ENCODE results near the gene KLK10. TPM values are rescaled to one million over a fixed set of nuclear protein-coding genes. Genes with fewer than 3 reads are reported as not detected.

KLK10 gene
- total and polyA plus RNA-seq, 2 donors (not counting 1 experiment from before 2014, with no cell fraction given) = 0.03 TPM; not detected in 1

DNA sequence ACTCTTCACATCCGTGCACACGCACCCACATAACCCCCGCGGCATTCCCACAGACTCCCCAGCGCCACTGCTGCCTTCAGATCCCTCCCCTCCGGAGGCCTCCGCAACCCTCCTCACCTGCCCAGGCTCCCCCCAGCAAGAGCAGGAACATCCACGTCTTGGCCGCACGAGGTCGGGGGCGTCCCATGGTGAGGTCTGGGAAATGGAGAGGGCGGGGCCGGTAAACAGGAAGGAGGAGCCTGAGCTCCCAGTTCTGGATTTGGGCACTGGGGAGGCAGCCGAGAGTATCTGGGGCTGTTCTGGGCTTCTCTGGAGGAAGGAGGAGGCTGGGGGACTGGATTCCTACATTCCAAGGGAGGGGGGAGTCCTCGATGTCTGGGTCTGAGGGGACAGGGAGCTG lies 18.5 kb downstream of the KLK10 start:
- Histone ChIP-seq H3K4me3 (replicated peaks in 1 of 4; ENCODE audit: control extremely low read depth in 1 of 4, insufficient read depth in 1 of 4, low read depth in 3 of 4, low read length in 4 of 4) (no peak overlapping the region), H3K36me3 (ENCODE audit: control insufficient read depth, insufficient read depth, low read length) (no peaks in the 10 kb centered on the region), H3K27me3 (ENCODE audit: control insufficient read depth, insufficient read depth, low read length) (no peaks in the 10 kb centered on the region), H4K20me1 (ENCODE audit: control insufficient read depth, extremely low read depth, insufficient read depth, low read length) (no peaks in the 10 kb centered on the region), H3K27ac (ENCODE audit: insufficient read depth, low read length) (no peak overlapping the region), H2AFZ (ENCODE audit: low read length) (no peak overlapping the region), H3K9me3 (ENCODE audit: control insufficient read depth, insufficient read depth, low read depth, low read length) (no peaks in the 10 kb centered on the region), H3K4me1 (ENCODE audit: control insufficient read depth, extremely low read depth, insufficient read depth, low read length) (no peaks in the 10 kb centered on the region), H3K79me2 (ENCODE audit: control insufficient read depth, insufficient read depth, low read length) (no peaks in the 10 kb centered on the region), H3K9ac (ENCODE audit: insufficient read depth, low read length) (no peak overlapping the region), H3K4me2 (ENCODE audit: extremely low read depth, insufficient read depth, low read length) (no peak overlapping the region)
- TF ChIP-seq, protein P1, sequence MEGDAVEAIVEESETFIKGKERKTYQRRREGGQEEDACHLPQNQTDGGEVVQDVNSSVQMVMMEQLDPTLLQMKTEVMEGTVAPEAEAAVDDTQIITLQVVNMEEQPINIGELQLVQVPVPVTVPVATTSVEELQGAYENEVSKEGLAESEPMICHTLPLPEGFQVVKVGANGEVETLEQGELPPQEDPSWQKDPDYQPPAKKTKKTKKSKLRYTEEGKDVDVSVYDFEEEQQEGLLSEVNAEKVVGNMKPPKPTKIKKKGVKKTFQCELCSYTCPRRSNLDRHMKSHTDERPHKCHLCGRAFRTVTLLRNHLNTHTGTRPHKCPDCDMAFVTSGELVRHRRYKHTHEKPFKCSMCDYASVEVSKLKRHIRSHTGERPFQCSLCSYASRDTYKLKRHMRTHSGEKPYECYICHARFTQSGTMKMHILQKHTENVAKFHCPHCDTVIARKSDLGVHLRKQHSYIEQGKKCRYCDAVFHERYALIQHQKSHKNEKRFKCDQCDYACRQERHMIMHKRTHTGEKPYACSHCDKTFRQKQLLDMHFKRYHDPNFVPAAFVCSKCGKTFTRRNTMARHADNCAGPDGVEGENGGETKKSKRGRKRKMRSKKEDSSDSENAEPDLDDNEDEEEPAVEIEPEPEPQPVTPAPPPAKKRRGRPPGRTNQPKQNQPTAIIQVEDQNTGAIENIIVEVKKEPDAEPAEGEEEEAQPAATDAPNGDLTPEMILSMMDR (conservative IDR thresholded peaks at IDR 0.05 in 1 of 2, IDR thresholded peaks at IDR 0.05 in 1 of 2; ENCODE audit: low read depth in 1 of 2, low read length in 2 of 2) = no peak
- no peak for TF ChIP-seq EZH2 (IDR thresholded peaks at IDR 0.05; ENCODE audit: low read length, missing control alignments)
- no peak for DNase-seq (ENCODE audit: low read depth in 2 of 2)

DNA sequence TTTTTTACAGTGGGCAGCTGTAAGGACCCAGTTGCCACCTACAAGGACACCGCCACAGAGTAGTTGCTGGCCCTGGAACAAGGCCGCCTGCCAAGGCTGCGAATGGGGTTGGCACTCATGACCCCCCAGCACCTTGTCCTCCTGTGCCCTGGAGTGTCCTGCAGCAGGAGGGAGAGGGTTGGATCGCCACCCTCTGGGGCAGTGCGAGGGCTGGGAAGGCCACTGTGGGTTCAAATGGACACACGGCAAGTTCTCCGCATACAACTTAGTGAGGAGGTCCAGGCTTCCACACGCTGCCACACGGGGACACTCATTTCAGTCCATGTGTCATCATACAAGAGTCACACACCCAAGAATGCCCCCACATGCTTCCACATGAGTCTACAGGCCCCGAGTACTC lies 19.1 kb downstream of the KLK10 start:
- H4K20me1 ChIP-seq (ENCODE audit: control insufficient read depth, extremely low read depth, insufficient read depth, low read length) = no peaks in the 10 kb centered on the region
- H3K4me1 ChIP-seq (ENCODE audit: control insufficient read depth, extremely low read depth, insufficient read depth, low read length) = no peaks in the 10 kb centered on the region
- no peaks in the 10 kb centered on the region for H3K9me3 ChIP-seq (ENCODE audit: control insufficient read depth, insufficient read depth, low read depth, low read length)
- no peak for DNase-seq (ENCODE audit: low read depth in 2 of 2)
- H3K27me3 ChIP-seq (ENCODE audit: control insufficient read depth, insufficient read depth, low read length) = no peaks in the 10 kb centered on the region
- TF ChIP-seq, protein P1 (conservative IDR thresholded peaks at IDR 0.05 in 1 of 2, IDR thresholded peaks at IDR 0.05 in 1 of 2; ENCODE audit: low read depth in 1 of 2, low read length in 2 of 2) = no peak
- no peak for TF ChIP-seq EZH2 (IDR thresholded peaks at IDR 0.05; ENCODE audit: low read length, missing control alignments)
- H3K27ac ChIP-seq (ENCODE audit: insufficient read depth, low read length) = no peak overlapping the region
- H2AFZ ChIP-seq (ENCODE audit: low read length) = no peak overlapping the region
- no peak overlapping the region for H3K4me2 ChIP-seq (ENCODE audit: extremely low read depth, insufficient read depth, low read length)
- H3K79me2 ChIP-seq (ENCODE audit: control insufficient read depth, insufficient read depth, low read length) = no peaks in the 10 kb centered on the region
- no peak overlapping the region for H3K4me3 ChIP-seq (replicated peaks in 1 of 4; ENCODE audit: control extremely low read depth in 1 of 4, insufficient read depth in 1 of 4, low read depth in 3 of 4, low read length in 4 of 4)
- no peaks in the 10 kb centered on the region for H3K36me3 ChIP-seq (ENCODE audit: control insufficient read depth, insufficient read depth, low read length)
- H3K9ac ChIP-seq (ENCODE audit: insufficient read depth, low read length) = no peak overlapping the region

DNA sequence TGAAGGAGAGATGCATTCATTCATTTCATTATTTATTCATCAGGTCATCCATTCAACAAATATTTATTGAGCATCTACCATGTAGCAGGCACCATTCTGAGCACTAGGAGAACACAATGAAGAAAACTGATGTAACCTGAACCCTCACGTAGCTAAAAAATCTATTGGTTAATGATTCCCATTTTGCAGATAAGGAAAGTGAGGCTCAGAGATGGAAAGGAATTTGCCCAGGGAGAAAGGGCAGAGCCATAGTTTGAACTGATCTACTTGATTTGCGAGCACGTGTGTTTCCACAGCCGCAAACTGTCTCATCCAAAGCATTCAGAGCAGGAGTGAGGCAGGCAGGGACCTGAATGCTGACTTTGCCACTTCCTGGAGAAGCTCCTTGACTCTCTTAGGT lies 20.8 kb downstream of the KLK10 start:
- H3K4me3 ChIP-seq (replicated peaks in 1 of 4; ENCODE audit: control extremely low read depth in 1 of 4, insufficient read depth in 1 of 4, low read depth in 3 of 4, low read length in 4 of 4) = no peak overlapping the region
- no peak overlapping the region for H3K4me2 ChIP-seq (ENCODE audit: extremely low read depth, insufficient read depth, low read length)
- H3K9ac ChIP-seq (ENCODE audit: insufficient read depth, low read length) = no peak overlapping the region
- H3K9me3 ChIP-seq (ENCODE audit: control insufficient read depth, insufficient read depth, low read depth, low read length) = no peaks in the 10 kb centered on the region
- no peak for TF ChIP-seq EZH2 (IDR thresholded peaks at IDR 0.05; ENCODE audit: low read length, missing control alignments)
- TF ChIP-seq, protein P1 (conservative IDR thresholded peaks at IDR 0.05 in 1 of 2, IDR thresholded peaks at IDR 0.05 in 1 of 2; ENCODE audit: low read depth in 1 of 2, low read length in 2 of 2) = no peak
- H3K4me1 ChIP-seq (ENCODE audit: control insufficient read depth, extremely low read depth, insufficient read depth, low read length) = no peaks in the 10 kb centered on the region
- no peaks in the 10 kb centered on the region for H3K79me2 ChIP-seq (ENCODE audit: control insufficient read depth, insufficient read depth, low read length)
- no peak overlapping the region for H3K27ac ChIP-seq (ENCODE audit: insufficient read depth, low read length)
- DNase-seq (ENCODE audit: low read depth in 2 of 2) = no peak
- no peak overlapping the region for H2AFZ ChIP-seq (ENCODE audit: low read length)
- H4K20me1 ChIP-seq (ENCODE audit: control insufficient read depth, extremely low read depth, insufficient read depth, low read length) = no peaks in the 10 kb centered on the region
- H3K36me3 ChIP-seq (ENCODE audit: control insufficient read depth, insufficient read depth, low read length) = no peaks in the 10 kb centered on the region
- no peaks in the 10 kb centered on the region for H3K27me3 ChIP-seq (ENCODE audit: control insufficient read depth, insufficient read depth, low read length)

All from fibroblast of lung (primary cell).